GM18870 (cell line): ENCODE data around the gene MAP3K12.
A peak's percentile ranks its signal among the peaks of the same experiment; 100 is the strongest.

Experiments used
- ATAC-seq: cut with Tn5 transposase; IDR thresholded peaks from one replicate; pipeline ENCODE4 v1.9.1; 2021; ENCODE audit warnings: moderate library complexity; ENCODE audit not compliant: unreplicated experiment

MAP3K12 gene

DNA sequence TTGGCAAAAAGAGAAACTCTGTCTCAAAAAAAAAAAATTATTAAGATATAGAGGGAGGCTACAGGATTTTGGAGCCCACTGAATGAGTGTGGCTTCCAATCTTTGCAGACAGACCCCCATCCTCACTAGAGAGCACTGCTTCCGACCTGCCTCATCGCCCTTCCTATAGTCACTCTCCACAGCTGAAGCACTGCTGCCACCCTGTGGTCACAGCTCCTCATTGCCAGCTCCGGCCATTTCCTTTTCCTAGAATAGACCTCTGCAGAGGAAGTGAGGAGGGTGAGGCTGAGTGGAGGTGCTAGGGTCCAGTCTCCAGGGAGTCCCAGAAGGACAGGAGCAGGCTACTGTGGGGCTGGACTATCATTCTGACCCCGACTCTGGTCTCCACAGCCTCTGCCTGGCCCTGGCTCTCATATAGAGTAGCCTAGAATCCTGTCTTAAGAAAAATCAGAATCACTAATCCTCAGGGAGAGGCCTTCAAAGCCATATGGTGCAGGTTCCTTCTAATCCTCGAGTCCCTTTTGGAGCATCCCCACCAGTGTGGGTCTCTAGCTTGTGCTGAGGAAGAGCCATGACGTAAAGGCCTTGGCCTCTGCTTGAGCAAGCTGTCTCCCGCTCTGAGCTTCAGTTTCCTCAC is 9.4 kb upstream of the MAP3K12 start:
- peak; percentile 75 for ATAC-seq

DNA sequence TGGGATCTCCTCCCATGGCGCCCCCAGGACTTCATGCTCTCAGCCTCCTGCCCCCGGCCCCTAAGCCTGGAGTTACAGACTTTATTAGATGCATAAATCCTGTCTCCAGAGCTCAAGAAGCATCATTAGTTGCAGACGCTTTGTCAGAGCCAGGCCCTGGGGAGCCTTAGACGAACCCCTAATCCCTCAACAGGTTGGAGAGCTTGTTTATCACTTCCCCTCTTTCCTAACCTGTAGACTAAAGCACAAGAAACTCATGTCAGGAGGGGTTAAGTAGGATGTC is 8.3 kb upstream of the MAP3K12 start:
- ATAC-seq, result no peak

DNA sequence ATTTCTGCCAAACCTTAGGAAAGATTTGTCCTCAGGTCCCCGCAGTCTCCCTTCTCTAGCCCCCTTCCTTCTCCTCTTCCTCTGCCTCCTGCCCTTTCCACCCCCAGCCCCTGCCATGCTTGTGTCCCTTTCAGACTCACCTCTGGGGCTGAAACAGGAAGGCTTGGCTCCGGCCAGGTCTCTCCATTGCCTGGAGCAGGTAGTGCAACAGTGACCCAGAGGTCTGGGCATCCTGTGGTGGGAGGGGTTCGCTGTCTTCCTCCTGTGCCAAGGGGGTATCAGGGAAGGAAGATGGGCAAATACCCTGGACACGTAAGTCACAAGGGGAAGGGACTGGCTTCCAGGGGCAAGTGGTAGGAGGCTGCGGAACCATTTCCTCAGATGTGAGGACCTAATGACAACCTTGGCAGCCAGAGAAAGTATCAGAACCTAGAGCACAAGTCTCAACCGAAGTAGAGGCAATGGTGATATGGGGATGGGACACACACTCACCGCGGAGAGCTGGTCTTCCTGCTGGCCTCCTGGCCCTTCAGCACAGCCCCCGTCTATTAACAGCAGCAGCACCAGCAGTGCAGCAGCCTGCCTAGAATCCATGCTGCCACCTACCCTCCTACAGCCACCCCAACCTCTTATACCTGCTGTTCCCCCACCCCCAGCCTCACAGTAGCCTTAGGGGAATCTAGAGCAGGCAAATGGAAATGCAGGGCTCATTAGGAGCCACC is 7.8 kb upstream of the MAP3K12 start, which contains the start of gene NPFF:
NPFF (minus strand) TSS at position 604 of the 722 bp plus-strand sequence; CDS start at position 594, 10 bp downstream.
- ATAC-seq, result no peak

DNA sequence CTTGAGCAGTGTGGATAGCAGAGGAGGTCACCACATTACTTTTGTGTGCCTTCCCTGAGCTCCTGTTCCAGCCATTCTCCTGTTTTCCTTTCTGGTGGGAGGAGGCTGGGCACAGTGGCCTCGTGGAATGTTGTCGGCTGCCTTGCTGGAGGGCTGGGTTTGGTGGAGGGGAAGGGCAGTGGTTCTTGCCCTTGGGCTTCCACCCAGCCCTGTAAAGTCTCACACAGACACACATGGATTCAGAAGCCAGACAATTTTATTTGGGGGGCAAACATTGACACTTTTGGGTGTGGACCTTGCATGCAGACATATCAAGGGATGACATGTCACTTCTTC is 7.2 kb upstream of the MAP3K12 start:
- ATAC-seq, result no peak

DNA sequence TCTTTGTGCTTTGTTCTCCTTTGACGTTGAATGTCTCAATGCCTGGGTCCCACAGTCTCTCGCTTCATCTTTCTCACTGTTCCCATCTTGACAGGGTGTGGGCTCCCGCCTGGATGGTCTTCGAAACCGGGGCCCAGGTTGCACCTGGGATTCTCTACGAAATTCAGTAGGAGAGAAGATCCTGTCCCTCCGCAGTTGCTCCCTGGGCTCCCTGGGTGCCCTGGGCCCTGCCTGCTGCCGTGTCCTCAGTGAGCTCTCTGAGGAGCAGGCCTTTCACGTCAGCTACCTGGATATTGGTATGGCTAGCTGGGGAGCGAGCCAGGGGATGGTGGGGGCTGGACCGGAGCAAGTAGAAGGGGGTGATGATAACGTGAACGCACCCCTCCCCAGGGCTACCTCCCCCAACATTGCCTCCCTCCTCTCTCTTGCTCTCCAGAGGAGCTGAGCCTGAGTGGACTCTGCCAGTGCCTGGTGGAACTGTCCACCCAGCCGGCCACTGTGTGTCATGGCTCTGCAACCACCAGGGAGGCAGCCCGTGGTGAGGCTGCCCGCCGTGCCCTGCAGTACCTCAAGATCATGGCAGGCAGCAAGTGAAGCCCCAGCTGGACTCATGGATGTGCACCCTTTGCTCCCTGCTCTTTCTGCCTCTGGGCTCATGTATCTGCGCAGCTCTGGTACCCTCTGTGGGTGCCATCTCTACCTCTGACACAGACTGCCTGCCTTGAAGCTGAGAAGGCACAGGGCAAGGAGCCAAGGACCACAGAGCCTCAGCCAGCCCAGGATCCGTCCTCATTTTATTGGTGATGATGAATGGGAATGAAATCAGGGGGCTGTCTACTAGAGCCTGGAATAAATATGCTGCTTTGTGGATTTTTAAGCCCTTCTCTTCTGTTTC is 6.5 kb upstream of the MAP3K12 start:
- no peak for ATAC-seq

DNA sequence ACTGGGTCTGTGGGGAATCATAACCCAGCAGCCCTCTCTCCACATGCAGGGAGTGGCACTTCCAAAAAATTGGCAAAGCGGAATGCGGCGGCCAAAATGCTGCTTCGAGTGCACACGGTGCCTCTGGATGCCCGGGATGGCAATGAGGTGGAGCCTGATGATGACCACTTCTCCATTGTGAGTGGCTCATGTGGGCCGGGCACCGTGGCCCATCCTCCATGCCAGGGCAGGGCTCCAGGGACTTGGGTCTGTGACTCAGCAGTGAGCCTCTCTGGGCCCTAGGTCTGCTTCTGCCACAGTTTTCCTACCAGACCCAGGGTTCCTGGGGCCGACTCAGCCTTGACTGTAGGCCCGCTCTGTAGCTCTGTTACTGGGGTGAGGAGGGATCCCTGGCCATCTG is 5.8 kb upstream of the MAP3K12 start:
- ATAC-seq, result no peak

DNA sequence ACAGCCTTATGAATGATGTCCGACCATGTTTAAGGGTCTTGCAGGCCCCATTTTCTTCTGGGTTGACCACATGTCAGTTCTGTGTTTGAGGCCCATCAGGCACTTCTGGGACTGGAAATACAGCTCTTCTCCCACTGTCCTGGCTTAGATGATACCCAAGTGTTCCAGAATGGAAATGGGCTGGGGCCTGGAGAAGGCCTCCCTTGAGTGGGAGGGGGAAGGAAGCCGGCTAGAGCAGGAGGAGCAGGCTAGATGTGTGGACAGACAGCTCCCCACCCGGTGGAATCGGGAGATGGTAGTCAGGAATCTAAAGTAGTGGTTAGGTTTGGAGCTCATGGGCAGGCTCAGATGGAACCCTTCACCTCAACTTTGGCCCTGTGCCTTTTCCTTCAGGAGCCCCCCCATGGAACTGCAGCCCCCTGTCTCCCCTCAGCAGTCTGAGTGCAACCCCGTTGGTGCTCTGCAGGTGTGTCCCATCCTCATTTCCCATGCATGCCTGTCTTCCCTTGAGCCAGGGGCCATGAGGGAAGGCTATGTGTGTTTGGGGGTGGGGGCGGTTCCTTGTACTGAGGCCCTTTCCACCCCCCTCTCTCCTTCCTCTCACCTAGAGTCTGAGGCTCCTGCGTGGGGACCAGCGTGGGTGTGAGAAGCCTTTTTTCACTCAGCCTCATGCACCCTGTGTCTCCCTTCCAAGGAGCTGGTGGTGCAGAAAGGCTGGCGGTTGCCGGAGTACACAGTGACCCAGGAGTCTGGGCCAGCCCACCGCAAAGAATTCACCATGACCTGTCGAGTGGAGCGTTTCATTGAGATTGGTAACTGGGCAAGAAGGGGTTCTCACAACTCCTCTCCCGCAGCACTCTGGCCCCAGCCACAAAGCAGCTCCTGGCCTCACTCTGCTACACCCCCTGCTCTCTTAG is 5.0 kb upstream of the MAP3K12 start:
- no peak for ATAC-seq

DNA sequence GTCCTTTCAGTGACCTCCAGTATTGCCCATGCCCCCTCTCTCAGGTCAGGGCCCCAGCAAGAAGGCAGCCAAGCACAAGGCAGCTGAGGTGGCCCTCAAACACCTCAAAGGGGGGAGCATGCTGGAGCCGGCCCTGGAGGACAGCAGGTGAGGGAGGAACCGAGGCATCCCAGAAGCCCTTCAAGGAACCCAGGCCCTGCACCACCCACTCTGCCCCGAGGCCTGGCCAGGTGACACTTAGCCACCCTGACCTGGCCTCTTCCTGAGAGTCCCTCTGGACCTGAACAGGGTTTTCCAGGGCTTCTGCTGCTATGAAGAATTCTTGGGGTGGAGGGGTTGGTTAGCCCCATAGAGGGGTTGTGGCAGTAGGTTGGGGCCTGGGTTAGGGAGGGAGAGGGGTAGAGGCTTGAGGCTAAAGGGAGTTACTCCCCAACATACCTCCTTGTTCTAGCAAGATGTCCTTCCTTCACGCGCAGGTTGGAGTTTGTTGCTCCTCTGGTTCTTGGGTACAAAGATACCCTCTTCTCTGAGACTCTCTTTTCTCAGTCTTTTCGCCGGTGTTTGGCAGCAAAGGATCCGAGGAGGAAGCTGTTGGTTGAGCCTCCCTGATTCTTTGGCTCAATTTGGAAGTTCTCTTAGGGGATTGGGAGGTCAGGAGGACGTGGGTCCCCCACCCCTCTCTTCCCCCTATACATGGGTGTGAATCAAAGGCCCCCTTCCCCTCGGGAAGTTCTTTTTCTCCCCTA is 3.9 kb upstream of the MAP3K12 start:
- no peak for ATAC-seq

DNA sequence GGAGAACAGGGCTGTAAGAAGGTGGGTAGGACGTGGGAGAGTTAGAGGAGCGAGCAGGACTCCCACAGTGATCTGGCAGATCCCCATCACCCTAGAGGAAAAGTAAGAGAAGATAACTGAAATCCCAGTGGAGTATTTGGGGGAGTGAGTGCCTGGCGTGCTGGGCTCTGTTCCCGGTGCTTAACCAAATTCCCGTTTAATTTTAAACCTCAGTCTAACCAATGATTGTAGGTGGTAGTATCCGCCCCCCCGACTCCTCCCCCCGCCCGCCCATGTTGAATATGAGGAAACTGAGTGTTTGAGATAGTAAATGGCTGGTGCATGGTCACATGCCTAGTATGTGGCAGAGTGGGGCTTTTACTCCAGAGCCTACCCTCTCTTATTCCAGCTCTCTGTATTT is 3.1 kb upstream of the MAP3K12 start:
- ATAC-seq, result no peak

DNA sequence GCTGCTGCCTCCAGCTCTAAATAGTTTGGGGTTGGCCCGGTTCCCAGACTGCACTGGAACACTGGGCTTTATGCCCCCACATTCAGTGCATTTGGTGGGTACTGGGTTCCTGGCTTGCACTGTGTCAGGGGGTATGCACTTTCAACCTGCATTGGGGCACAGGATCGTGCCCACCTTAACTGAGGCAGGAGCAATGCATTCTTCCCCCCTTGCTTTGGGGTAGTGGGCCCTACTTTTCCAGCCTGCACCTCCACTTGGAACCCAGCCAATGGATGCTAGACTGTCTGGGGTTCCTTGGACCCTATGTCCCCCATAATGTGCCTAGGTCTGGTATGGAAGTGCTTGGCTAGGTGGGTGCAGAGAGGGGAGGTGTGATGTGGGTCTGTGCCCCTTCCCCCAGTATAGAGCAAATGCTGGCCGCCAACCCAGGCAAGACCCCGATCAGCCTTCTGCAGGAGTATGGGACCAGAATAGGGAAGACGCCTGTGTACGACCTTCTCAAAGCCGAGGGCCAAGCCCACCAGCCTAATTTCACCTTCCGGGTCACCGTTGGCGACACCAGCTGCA is 2.4 kb upstream of the MAP3K12 start:
- ATAC-seq, result no peak

DNA sequence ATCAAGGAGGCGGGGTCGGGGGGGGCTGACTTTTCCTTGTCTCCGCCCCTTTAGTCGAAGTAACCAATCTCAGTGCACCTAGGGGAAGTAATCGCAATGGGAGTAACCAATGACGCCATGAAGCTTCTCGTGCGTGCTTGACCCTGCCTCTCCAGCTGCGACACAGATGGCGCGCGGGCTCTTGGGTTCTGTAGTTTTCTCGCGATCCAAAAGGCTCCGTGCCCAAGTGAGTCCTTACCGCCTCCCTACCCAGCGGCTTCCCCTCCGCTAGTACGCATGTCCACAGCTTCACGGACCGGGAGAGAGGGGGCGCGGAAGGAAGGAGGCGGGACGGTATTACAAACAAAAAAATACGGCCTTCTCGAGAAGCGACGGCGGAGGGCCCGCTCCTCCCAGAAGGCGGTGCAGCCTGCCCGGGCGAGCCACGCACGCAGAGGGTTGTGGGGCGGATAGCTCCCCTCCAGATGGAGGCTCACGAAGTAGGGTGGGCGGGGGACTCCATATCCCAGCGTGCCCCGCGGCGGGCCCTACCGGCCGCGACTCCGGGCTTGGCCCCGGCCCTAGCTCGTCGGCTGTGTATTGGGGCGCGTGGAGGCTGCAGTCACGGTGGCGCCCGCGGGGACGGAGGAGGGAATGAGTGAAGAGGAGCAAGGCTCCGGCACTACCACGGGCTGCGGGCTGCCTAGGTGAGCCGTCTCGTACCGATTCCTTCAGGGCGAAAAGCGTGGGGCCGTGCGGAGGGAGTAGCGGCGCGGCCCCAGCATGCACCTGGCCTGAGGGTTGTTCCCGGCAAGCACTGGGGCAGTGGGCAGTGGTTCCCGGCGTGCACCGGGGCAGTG is 1.7 kb upstream of the MAP3K12 start, which contains the start of gene TARBP2:
TARBP2 (plus strand) TSS at position 508 of the 839 bp plus-strand sequence; CDS start at position 634, 126 bp downstream.
- ATAC-seq, result peak; percentile 79

DNA sequence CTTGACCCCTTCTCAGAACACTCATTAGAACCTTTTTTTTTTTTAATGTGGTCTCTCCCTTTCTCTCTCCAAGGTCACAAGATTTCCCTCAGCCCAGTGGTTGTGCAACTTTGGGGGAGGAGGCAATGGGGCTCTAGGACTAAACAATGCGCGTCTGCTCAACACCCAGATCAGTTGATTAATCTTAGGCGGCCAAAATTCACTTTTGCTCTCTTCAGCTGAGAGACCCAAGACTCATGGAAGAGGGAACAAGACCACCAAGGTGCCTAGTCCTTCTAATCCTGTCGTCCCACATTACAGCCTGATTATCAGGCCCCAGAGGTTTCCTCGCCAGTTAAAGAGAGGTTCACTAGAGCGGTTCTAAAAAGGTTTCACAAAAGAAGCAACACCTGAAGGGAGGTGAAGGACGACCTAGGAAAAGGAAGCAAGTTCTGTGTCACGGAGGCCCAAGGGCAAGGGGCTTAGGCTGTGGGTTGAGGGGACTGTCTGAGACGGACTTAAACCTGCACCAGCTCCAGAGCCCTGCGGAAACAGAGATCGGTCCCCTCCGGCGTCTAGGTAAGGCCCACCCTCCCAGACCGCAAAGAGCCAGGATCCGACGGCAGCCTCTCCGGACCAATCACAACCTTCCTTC is 1.0 kb upstream of the MAP3K12 start:
- ATAC-seq, result no peak

DNA sequence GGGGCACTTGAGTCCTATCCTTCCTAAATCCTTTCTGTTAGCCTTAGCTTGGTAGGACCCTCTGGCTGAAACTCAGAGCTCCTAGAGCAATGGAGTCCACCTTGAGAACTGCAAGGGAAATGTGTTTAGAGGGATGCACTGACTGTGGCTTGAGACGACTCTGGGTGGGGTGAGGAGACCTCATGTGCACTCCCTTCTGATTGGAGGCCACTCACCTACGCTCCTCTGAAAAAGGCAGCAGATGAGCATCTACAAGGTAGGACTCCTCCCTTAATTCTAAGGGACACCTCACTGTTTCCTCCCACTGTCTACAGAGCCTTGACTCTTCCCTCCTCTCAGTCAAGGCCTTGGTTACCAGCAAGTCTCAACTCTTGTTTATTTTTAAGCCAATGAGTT is 1.0 kb downstream of the MAP3K12 start:
- ATAC-seq, result no peak

DNA sequence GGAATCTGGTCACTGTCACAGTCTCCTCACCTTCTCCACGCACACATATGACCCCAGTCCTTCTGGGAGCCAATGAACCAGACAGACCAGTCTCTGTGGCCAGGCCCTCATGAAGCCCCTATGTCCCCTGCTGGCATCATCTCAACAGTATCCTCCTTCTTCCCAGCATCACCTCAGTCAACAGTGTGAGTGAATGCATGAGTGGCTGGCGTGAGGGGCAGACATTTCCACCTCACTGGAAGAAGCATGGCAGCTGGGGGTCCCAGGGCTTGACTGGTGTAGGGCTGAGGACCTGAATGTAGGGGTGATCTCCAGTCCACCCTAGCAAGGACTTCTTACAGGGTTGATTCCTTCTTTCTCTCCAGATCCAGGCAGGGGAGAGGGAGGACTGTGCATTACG is 1.8 kb downstream of the MAP3K12 start:
- ATAC-seq, result no peak

DNA sequence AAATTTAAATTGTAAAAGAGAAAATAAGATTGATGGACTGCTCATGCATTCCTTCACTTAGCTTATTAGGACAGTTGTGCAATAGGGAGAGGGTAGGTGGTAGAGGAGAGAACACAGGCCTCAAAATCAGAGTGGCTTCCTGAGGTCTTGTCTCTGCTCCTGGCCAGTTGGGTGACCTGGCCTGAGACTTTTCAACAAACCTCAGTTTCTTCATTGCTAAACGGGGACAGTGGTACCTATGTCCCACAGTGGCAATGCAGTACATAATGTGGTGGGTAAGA is 2.6 kb downstream of the MAP3K12 start:
- ATAC-seq, result no peak

DNA sequence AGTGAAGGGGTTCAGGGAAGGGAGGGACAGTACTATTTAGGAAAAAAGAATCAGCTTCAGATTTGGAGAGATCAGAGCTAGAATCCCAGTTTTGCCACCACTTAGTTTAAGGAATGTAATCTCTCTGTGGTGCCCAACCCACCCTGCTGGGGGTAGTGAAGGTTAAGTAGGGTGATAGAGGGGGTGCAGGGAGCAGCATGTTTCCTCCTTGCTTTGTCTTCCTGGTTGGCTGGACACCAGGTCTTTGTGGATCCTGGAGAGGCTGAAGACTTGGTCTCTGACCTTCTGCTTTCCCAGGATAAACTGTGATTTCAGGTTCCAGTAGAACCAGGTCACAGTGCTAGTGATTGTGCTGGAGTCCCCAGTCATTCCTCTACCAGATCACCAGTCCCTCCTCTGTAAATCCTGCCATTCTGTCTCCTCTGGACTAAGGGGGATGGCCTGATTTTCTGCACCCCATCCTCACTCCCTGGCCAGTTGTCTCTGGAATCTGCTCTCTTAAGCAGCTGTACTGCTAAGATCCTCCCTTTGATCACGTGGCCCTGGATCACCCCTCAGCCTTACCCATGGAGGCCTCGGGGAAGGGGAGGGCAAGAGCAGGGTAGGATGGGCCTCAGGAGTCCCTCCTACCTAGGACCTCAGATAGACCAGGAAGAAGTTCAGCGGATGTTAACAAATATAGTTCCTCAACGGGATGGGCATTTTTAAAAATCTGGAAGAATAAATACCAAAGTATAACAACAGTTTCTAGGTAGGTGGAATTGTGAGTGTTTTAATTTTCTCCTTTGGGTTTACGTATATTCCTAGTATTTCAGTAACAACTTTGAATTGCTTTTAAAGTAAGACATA is 3.1 kb downstream of the MAP3K12 start:
- no peak for ATAC-seq

DNA sequence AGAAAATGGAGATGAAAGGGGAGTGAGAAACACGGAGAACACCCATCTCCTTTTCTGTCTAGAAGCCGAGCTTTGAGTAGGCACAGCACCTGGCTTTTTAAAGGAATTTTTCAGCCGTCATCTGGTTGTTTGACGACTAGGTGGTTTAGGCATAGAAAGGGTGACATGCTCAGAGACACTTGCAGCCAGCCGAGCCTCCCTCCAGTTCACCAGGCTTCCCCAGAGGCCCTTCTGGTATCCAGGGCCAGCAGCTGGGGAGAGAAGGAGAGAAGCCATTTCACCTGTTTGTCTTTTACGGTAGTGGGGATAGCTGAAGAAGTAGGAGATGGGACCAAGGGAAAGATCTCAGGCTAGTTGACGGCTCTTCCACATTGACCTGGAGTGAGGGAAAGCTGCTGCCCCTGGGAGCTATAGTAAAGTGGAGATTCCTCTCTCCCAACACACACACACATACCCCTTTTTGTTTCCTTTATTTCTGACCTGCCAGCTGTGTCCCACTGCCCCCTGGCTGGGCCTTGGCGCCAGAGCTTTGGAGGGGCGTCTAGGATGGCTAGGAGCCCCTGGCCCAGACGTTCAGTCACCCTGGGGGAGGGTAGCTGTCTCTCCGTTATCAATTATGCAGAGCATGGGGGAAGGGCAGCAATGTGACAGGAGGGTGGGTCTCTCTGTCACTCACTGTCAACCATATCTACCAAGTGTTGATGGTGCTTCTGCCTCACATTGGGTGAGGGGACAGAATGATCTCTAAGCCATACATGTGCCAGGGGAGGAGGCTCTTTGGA is 5.5 kb downstream of the MAP3K12 start:
- ATAC-seq, result no peak
